IMR-90 (cell line): ENCODE results near the gene TMEM17. TPM values are rescaled to one million over a fixed set of nuclear protein-coding genes. Genes with fewer than 3 reads are reported as not detected.

ENCODE experiments used
- ATAC-seq: fragments of 200-7000 bp; cut with Tn5 transposase; 2 replicates; pipeline ENCODE4 v1.9.1; 2020; ENCODE audit warnings: low read depth, mild to moderate bottlenecking, moderate library complexity
- BruUV-seq: library from RNA; stranded (reverse); fragments of 400-500 nt; replicated peaks from 2 replicates; lab custom pipeline; 2021; lab: Mats Ljungman, UMichigan
- CTCF ChIA-PET: fragments of 300-600 bp; formaldehyde crosslinking; extraction: SDS; loops from one replicate; lab custom pipeline; 2021; ENCODE audit warnings: antibody characterized with exemption; lab: Yijun Ruan, JAX
- POLR2A ChIA-PET: fragments of 300-600 bp; sonication (Branson Sonifier 250); formaldehyde crosslinking; loops from one replicate; lab custom pipeline; 2022; ENCODE audit warnings: antibody characterized with exemption; ENCODE audit not compliant: unreplicated experiment; lab: Charles Lee
- DNase-seq: peaks from one replicate; pipeline ENCODE4 v3.0.0; 2013
- H2AFZ ChIP-seq: replicated peaks from 2 replicates; pipeline ENCODE3; 2013; ENCODE audit warnings: low read length, mild to moderate bottlenecking; ENCODE audit not compliant: poor library complexity
- H2AK5ac ChIP-seq: 2 replicates; pipeline ENCODE4 v1.6.1; 2013; ENCODE audit warnings: low read depth, low read length, inconsistent platforms
- H2AK9ac ChIP-seq: replicated peaks from 2 replicates; pipeline ENCODE3; 2013; ENCODE audit warnings: mild to moderate bottlenecking, low read depth, low read length, moderate library complexity; ENCODE audit not compliant: poor library complexity
- H2BK120ac ChIP-seq: 2 replicates; pipeline ENCODE4 v1.6.1; 2013; ENCODE audit warnings: low read depth, low read length, inconsistent platforms
- H2BK15ac ChIP-seq: 3 replicates; pipeline ENCODE4 v1.6.1; 2013; ENCODE audit warnings: low read depth, low read length, inconsistent platforms
- H2BK20ac ChIP-seq: 2 replicates; pipeline ENCODE4 v1.6.1; 2013; ENCODE audit warnings: low read depth, mild to moderate bottlenecking, inconsistent platforms, low read length, moderate library complexity
- H2BK5ac ChIP-seq: 2 replicates; pipeline ENCODE4 v1.6.1; 2013; ENCODE audit warnings: mild to moderate bottlenecking, low read depth, low read length, inconsistent platforms; ENCODE audit not compliant: poor library complexity, severe bottlenecking
- H3K14ac ChIP-seq: replicated peaks from 2 replicates; pipeline ENCODE4 v1.6.1; 2013; ENCODE audit warnings: low read depth, low read length, inconsistent platforms
- H3K18ac ChIP-seq: 2 replicates; pipeline ENCODE4 v1.6.1; 2013; ENCODE audit warnings: low read depth, low read length, control low read depth
- H3K23ac ChIP-seq: 2 replicates; pipeline ENCODE4 v1.6.1; 2013; ENCODE audit warnings: low read depth, low read length, inconsistent platforms
- H3K27ac ChIP-seq: 2 replicates; pipeline ENCODE4 v1.5.1; 2013; ENCODE audit warnings: mild to moderate bottlenecking, control low read depth, low read length; ENCODE audit not compliant: insufficient read depth
- H3K27me3 ChIP-seq: 2 replicates; pipeline ENCODE4 v1.6.1; 2013; ENCODE audit warnings: low read length; ENCODE audit not compliant: control insufficient read depth, insufficient read depth
- H3K36me3 ChIP-seq: 2 replicates; pipeline ENCODE4 v1.6.1; 2013; ENCODE audit warnings: low read length, mixed read lengths; ENCODE audit not compliant: control insufficient read depth, insufficient read depth
- H3K4ac ChIP-seq: 2 replicates; pipeline ENCODE4 v1.6.1; 2013; ENCODE audit warnings: low read depth, low read length, inconsistent platforms
- H3K4me1 ChIP-seq: 2 replicates; pipeline ENCODE4 v1.6.1; 2013; ENCODE audit warnings: low read length, mixed read lengths; ENCODE audit not compliant: control insufficient read depth, insufficient read depth
- H3K4me2 ChIP-seq: 2 replicates; pipeline ENCODE4 v1.6.1; 2013; ENCODE audit warnings: low read depth, mild to moderate bottlenecking, control low read depth, low read length, moderate library complexity
- H3K4me3 ChIP-seq: 2 replicates; pipeline ENCODE4 v1.5.1; 2013; ENCODE audit warnings: low read depth, mild to moderate bottlenecking, control low read depth, low read length, moderate library complexity; ENCODE audit not compliant: insufficient read depth
- H3K56ac ChIP-seq: 2 replicates; pipeline ENCODE4 v1.6.1; 2013; ENCODE audit warnings: low read length, inconsistent platforms; ENCODE audit not compliant: insufficient read depth; ENCODE audit errors: extremely low read depth
- H3K79me1 ChIP-seq, 2 experiments: 2 replicates each; pipeline ENCODE4 v1.6.1; 2013; ENCODE audit warnings: low read length in 2 of 2, inconsistent platforms in 1 of 2, low read depth in 1 of 2
- H3K9ac ChIP-seq: 2 replicates; pipeline ENCODE4 v1.6.1; 2013; ENCODE audit warnings: low read depth, low read length, control low read depth
- H3K9me1 ChIP-seq: 2 replicates; pipeline ENCODE4 v1.6.1; 2013; ENCODE audit warnings: low read length, inconsistent platforms; ENCODE audit not compliant: insufficient read depth
- H3K9me3 ChIP-seq: 2 replicates; pipeline ENCODE4 v1.6.1; 2013; ENCODE audit warnings: low read length; ENCODE audit not compliant: control insufficient read depth, insufficient read depth
- H4K20me1 ChIP-seq: 2 replicates; pipeline ENCODE4 v1.6.1; 2013; ENCODE audit warnings: low read length, inconsistent platforms; ENCODE audit not compliant: insufficient read depth
- H4K5ac ChIP-seq: 2 replicates; pipeline ENCODE4 v1.6.1; 2013; ENCODE audit warnings: mild to moderate bottlenecking, low read depth, low read length, control low read depth
- H4K8ac ChIP-seq, 2 experiments: 2 replicates each; pipeline ENCODE4 v1.6.1; 2013; ENCODE audit warnings: low read depth in 2 of 2, low read length in 2 of 2, control low read depth in 1 of 2, inconsistent platforms in 1 of 2
- H4K91ac ChIP-seq: 2 replicates; pipeline ENCODE4 v1.6.1; 2013; ENCODE audit warnings: low read depth, low read length, inconsistent platforms; ENCODE audit not compliant: insufficient read depth
- BHLHE40 ChIP-seq: fragments of 150-350 bp; IDR thresholded peaks from 2 replicates; pipeline ENCODE4 v1.6.1; 2016; ENCODE audit warnings: mild to moderate bottlenecking, low read depth, low read length
- CEBPB ChIP-seq: IDR thresholded peaks from 2 replicates; pipeline ENCODE4 v1.6.1; 2012; ENCODE audit warnings: low read depth, low read length, improper control_type of control experiment
- CTCF ChIP-seq: conservative IDR thresholded peaks from 2 replicates; pipeline ENCODE4 v1.5.1; 2012; ENCODE audit warnings: mild to moderate bottlenecking, low read depth, low read length, improper control_type of control experiment
- RAD21 ChIP-seq: IDR thresholded peaks from 2 replicates; pipeline ENCODE4 v1.6.1; 2012; ENCODE audit warnings: low read length, improper control_type of control experiment
- whole genome bisulfite sequencing, 2 experiments: methylation state at CpG; one replicate each; pipeline versions ENCODE4 v1.1.5 to v1.1.7; 2013; ENCODE audit warnings: missing lambda C conversion rate in 2 of 2; ENCODE audit not compliant: insufficient read length in 1 of 2; ENCODE audit errors: extremely low coverage in 2 of 2; 5-methylcytosine and 5-hydroxymethylcytosine counted together
- dilution Hi-C: fragments of 300-500 bp; cut with HindIII; formaldehyde crosslinking; loops from one replicate; pipeline ENCODE4 v1.14.3; 2018; ENCODE audit warnings: low sequenced_read_pairs; ENCODE audit not compliant: unreplicated experiment
- in situ Hi-C: fragments of 300-500 bp; cut with MboI; formaldehyde crosslinking; loops from 3 replicates; pipeline ENCODE4 v1.14.3; 2019; ENCODE audit warnings: low sequenced_read_pairs, inconsistent platforms, mixed read lengths
- intact Hi-C: fragments of 100-400 bp; cut with micrococcal nuclease; formaldehyde crosslinking; loops from 2 replicates; pipeline ENCODE4 v1.10.0; 2022
- polyA plus RNA-seq, 3 experiments: library from polyadenylated mRNA; depleted of rRNA; stranded (reverse); fragments of >200 nt; gene quantifications; 2 replicates each; pipeline ENCODE4 v1.2.3, GENCODE V29; 2012; ENCODE audit warnings: low replicate concordance in 1 of 3
- total RNA-seq: library from RNA; depleted of rRNA; stranded (reverse); fragments of >200 nt; gene quantifications from 2 replicates; pipeline ENCODE4 v1.2.3, GENCODE V29; 2012
- TF ChIP-seq, protein P1 (sequence below): fragments of 150-350 bp; IDR thresholded peaks from 2 replicates; pipeline ENCODE4 v1.6.1; 2017; ENCODE audit warnings: mild to moderate bottlenecking, antibody characterized with exemption, low read length, low read depth

Gene TMEM17
- total and polyA plus RNA-seq, 2 of the 4 experiments (the other 2 are of a cell fraction): 1.3 to 1.8 TPM

GRCh38 chr2:62489702-62490101, 16.3 kb downstream of the TMEM17 start:
- Histone ChIP-seq H2BK5ac (no peak overlapping the region), H2AFZ (no peak overlapping the region), H2BK120ac (no peak overlapping the region), H3K14ac (no peak overlapping the region), H2BK15ac (no peak overlapping the region), H4K8ac (no peak overlapping the region), H4K91ac (no peak overlapping the region), H3K18ac (no peak overlapping the region), H3K9me1 (no peaks in the 10 kb centered on the region), H3K4me1 (peaks cover 8% of the 10 kb centered on the region), H3K9me3 (no peaks in the 10 kb centered on the region), H2AK5ac (no peak overlapping the region), H3K56ac (no peak overlapping the region), H3K4ac (no peak overlapping the region), H3K36me3 (no peaks in the 10 kb centered on the region), H3K23ac (no peak overlapping the region), H2BK20ac (no peak overlapping the region), H3K4me3 (no peak overlapping the region), H3K9ac (no peak overlapping the region), H4K20me1 (no peaks in the 10 kb centered on the region), H3K79me1 (no peaks in the 10 kb centered on the region), H3K4me2 (no peak overlapping the region), H3K27ac (no peak overlapping the region), H2AK9ac (no peak overlapping the region), H4K5ac (no peak overlapping the region), H3K27me3 (no peaks in the 10 kb centered on the region)
- ChIA-PET CTCF (interaction anchor here (0.6 kb wide), 1 partner anchor 11 kb away, joined by 3 read pairs; no protein-coding TSS in a partner anchor), POLR2A (no interaction called here)
- TF ChIP-seq CEBPB (no peak), BHLHE40 (no peak), CTCF (no peak), RAD21 (no peak)
- TF ChIP-seq, protein P1, sequence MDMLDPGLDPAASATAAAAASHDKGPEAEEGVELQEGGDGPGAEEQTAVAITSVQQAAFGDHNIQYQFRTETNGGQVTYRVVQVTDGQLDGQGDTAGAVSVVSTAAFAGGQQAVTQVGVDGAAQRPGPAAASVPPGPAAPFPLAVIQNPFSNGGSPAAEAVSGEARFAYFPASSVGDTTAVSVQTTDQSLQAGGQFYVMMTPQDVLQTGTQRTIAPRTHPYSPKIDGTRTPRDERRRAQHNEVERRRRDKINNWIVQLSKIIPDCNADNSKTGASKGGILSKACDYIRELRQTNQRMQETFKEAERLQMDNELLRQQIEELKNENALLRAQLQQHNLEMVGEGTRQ: no peak
- DNase-seq: no peak
- dilution Hi-C loops: no loop called here
- in situ Hi-C loops: no loop called here
- no TSS peak for BruUV-seq
- intact Hi-C loops: no loop called here
- WGBS, 2 experiments: no CpG with 5 or more reads among the region's 1 CpG
- no peak for ATAC-seq
